GM12892 (cell line): ENCODE results near the gene PLCH1.

Experiments used
- DNase-seq: peaks from one replicate; pipeline ENCODE4 v3.0.0; 2011; ENCODE audit not compliant: insufficient read length
- FAIRE-seq: peaks from 2 replicates; lab custom pipeline; 2011; peaks lifted over from hg19 to GRCh38; lab: Jason Lieb, UNC
- POLR2A ChIP-seq: IDR thresholded peaks from 2 replicates; pipeline ENCODE4 v1.6.1; 2011; ENCODE audit warnings: low read depth, low read length, control low read depth
- POLR2AphosphoS5 ChIP-seq: IDR thresholded peaks from 2 replicates; pipeline ENCODE4 v1.6.1; 2011; ENCODE audit warnings: low read depth, low read length, control low read depth
- TAF1 ChIP-seq: IDR thresholded peaks from 2 replicates; pipeline ENCODE4 v1.6.1; 2011; ENCODE audit warnings: low read depth, mild to moderate bottlenecking, control low read depth, low read length, borderline replicate concordance

PLCH1 gene

DNA sequence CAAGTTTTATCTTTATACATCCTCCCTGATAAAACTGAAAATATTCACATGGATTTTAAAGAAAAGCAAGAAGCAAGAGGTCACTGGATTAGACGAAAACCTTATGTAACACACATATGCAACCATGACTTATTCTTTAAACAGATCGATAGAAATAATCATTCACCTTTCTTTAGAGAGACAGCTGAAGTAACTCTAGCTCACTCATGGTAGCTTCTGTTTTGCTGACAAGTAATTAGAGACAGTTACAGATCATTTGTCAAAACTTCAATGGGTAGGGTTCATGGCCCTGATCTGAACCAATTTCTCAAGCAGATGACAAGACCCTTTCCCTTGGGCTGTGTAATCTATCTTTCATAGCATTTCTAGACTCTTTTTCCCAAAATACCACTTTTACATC, 74.5 kb downstream of the PLCH1 start:
- TF ChIP-seq POLR2AphosphoS5 (no peak), POLR2A (no peak), TAF1 (no peak)
- no peak for FAIRE-seq
- no peak for DNase-seq

DNA sequence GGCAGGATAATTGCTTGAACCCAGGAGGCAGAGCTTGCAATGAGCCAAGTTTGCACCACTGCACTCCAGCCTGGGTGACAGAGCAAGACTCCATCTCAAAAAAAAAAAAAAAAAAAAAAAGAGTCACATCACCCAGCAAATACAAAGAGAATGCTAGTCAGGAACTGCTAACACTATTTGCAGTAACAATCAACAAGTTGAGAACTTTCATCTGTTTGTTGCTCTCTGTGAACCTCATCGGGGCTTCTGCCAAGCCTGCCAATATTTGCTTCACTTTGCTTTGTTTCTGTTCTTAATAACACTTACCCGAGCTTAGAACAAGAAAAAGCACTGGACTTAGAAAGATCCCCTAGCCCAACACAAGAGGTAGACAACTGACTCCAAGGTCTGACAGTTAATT, 76.9 kb downstream of the PLCH1 start:
- FAIRE-seq (no peak), DNase-seq (no peak)
- TF ChIP-seq POLR2A (no peak), POLR2AphosphoS5 (no peak), TAF1 (no peak)

DNA sequence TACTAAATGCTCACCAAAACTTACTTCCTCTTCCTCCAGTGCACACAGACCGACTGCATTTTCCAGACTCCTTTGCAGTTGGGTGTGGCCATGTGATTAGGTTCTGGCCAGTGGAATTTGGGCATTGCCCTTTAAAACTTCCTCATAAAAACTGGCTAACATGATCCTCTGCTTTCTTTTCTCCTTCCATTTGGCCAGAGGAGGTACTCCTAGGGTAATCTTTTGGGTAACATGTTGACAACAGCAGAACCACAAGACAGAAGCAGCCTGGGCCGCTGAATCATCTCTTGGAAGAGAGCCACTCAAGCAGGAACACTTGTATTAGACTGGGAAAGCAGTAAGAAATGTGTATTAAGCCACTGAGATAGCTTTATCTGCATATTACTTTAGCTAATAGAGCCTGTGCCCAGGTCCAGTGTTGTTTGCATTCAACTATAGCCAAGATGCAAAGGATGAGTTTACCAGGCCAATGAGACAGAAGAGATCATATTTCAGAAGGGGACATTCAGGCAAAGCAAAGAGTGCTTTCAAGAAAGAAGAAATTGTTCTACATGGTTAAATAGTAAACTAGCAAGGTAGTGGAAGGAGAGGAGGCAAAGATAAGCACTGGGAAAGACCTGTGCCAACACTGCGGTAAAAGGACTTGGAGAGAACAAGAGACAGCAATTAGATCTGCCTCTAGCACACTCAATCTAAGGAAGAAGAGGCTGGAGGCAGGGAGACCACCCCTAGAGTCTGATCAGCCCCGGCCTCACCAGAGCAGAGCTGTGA, 79.8 kb downstream of the PLCH1 start:
- no peak for FAIRE-seq
- no peak for DNase-seq
- TF ChIP-seq POLR2A (no peak), TAF1 (no peak), POLR2AphosphoS5 (no peak)

DNA sequence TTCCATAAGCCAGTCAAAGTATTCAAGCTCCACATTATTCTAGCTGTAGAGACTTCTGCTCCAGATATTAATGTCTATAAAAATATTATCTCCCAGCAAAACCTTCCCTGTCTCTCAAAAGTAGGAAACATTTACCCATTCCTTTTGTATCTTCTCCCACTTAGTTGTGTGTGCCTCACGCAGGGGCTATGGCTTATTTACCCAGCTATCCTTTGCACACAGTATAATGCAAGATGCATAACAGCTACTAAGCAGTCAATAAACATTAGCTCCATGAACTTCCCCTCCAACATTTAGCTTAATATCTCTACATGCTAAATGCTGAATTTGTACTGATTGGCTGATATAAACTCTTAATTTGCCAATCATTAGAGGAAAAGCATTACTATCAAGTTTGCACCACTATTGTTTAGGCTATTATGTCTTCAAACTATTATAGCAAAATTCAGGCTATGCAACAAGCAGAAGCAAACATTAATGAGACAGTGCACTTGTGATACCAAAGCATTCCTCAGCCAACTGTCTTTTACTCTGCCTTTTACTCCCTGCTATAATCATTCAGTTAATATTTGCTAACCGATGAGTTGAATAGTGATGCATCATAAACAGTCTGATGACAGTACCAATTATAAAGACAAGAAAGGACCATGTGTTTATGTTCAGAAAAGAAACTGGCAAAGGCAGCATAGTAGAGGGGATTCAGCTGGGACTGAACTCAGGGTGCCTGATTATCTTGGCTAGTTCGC, 81.2 kb downstream of the PLCH1 start:
- TF ChIP-seq TAF1 = no peak
- TF ChIP-seq POLR2AphosphoS5 = no peak
- TF ChIP-seq POLR2A = no peak
- no peak for DNase-seq
- no peak for FAIRE-seq

DNA sequence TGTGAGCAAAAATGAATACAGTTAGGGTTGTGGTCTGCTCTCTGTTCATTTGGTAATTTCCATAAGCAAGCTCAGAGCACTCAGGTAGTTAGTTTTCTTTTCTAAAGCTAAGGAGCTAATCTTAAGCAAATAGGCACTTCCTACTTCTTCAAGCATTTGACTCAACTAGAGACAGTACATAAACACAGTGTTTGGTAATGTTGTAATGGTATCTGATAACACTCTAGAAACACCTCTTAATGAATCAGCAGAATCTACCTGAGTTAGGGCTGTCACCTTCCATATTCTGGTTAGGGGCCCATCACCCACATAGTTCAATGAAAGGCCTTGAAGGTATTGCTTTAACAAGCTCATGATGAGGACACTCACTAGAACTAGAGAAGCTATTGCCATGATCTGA, 83.1 kb downstream of the PLCH1 start:
- no peak for FAIRE-seq
- no peak for DNase-seq
- TF ChIP-seq POLR2A (no peak), TAF1 (no peak), POLR2AphosphoS5 (no peak)

DNA sequence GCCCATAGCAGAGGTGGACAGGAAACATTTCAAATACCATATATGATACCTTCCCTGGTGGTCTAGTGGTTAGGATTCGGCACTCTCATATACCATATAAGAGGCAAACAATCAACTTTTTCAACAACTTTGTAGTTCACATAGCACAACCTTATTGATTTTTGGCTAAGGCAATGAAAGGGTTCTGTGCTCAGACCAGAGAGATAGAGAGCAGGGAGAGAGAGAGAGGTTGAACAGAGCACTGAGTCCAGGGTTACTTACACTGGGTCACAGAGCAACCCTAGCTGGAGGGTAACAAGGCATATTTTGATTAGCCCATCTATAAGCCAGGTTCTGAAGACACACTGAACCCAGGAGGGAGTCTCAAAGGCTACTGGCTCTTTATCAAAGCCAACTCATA, 83.8 kb downstream of the PLCH1 start:
- FAIRE-seq (no peak), DNase-seq (no peak)
- TF ChIP-seq POLR2A = no peak
- TF ChIP-seq POLR2AphosphoS5 = no peak

DNA sequence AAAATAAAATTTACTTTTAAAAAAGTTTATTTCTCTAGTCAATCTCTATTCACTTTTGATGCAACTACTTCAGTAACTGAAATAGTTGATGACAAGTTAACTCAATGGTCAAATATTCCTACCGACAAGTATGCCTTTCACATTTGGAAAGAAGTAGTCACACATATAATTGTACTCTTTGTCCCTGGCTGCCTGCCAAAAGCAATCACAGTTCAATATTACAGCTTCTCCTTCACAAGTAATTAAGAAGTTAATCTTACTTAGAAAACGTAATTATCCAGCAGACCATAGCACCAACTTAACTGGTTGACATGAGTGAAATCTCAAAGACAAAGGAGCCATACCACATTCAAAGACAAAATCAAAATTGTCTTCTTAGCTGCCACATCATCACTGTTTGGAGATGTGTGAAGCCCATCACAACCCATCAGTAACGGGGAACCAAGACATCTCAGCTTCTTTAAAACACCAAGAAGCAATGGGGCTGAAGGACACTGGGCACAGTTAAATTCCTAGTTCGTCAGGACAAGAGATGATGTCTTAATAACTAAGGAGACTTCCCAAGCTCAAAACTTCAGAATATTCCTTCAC, 86.1 kb downstream of the PLCH1 start:
- FAIRE-seq (no peak), DNase-seq (no peak)
- TF ChIP-seq TAF1 (no peak), POLR2A (no peak), POLR2AphosphoS5 (no peak)

DNA sequence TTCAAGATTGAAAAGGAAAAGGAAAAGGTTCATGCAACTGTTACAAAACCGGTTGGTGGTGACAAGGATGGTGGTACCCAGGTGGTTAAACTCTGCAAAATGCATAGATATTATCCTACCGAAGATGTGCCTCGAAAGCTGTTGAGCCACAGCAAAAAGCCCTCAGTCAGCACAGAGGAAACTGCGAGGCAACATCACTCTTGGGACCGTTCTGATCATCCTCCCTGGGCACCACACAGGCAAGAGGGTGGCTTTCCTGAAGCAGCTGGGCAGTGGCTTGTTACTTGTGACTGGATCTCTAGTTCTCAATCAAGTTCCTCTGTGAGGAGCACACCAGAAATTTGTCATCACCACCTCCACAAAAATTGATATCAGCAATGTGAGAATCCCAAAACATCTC, 86.9 kb downstream of the PLCH1 start:
- no peak for DNase-seq
- no peak for FAIRE-seq
- TF ChIP-seq POLR2AphosphoS5 = no peak
- TF ChIP-seq POLR2A = no peak
- TF ChIP-seq TAF1 = no peak

DNA sequence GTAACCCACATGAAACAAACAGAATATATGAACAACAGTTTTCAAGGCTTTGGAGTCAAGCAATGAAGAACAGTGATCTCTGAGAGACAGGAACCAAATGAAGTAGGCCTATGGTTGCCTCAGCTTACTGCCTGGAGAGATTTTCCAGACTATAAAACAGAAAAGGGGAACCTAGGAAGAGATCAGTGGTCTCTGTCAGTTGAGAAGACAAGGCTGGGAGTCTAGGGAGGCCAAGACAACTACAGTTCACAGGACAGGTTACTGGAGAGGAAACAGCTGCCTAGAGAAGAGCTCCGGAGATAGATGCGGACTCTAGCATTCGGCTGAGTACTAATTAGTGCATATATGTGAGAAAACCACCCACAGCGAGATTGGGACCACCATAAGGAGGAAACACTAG, 87.7 kb downstream of the PLCH1 start:
- FAIRE-seq (no peak), DNase-seq (no peak)
- TF ChIP-seq POLR2A (no peak), POLR2AphosphoS5 (no peak), TAF1 (no peak)

DNA sequence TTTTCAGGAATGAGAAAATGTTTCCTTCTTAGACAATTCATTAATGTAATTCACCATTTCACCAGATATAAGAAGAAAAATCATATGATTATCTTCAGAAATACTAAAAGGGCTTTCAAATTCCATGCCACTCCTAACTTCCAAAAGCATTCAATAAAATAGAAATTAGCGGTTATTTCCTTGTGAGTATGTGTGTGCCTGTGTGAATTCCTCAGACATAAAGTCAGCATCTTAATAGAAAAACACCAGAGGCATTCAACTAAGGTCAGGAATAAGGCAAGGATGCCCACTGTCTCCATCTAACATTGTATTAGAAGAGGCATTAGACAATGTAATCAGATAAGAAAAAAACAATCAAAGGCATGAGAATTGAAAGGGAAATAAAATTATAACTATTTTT, 88.4 kb downstream of the PLCH1 start:
- TF ChIP-seq POLR2A (no peak), POLR2AphosphoS5 (no peak), TAF1 (no peak)
- FAIRE-seq = no peak

DNA sequence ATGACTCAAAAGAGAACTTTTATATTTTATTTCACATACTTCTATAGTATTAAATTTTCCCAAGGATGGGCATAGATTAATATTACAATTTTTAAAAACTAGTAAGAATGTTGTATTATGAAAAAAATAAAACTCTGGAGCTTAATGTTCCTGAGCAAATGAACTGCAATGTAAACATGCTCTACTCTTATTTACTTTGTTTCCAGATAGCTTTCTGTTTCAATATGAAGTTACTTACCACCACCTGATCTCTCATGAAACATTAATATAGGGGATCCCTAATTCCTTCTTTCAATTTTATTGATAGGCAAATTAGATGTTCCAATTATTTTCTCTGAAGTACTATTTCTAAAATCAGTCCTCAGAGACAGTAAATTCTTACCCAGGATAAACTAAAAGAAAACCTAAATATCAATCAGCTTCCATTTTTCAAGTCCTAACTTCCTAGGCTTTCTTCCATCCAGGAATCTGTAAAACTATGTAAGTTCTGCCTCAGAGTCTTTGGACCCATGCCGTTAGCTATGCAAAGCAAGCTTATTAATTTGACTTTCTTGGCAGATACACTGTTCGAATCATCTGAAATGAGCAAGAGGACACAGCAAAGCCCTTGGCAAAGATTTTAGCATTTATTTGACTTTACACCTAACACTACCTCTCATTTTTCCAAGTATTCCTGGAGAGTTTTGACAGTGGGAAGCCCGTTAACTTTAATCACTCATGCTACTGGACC, 93.2 kb downstream of the PLCH1 start:
- no peak for FAIRE-seq
- TF ChIP-seq TAF1 (no peak), POLR2AphosphoS5 (no peak), POLR2A (no peak)

More for the DNA sequence above, 88.4 kb downstream of the PLCH1 start:
- DNase-seq = no peak

More for the DNA sequence above, 93.2 kb downstream of the PLCH1 start:
- no peak for DNase-seq
